Stimulated activated CD8-positive, alpha-beta memory T cell treated with anti-CD3 and anti-CD28 coated beads, Interleukin-7, amount 100 ng/mL, for 24 hours (primary cell): Measurements from ENCODE around the gene CDC37L1.
A peak's percentile ranks its signal among the peaks of the same experiment; 100 is the strongest.
"Not testable (repeated sequence)": the region's sequence is repeated elsewhere in the genome, so short reads cannot be mapped to it uniquely, and the experiment has no call there.

ENCODE experiments used
- DNase-seq: peaks from one replicate; pipeline ENCODE4 v3.0.0-alpha.2; 2020; ENCODE audit warnings: low read depth

CDC37L1 gene

GRCh38 chr9:4679268-4680172 lies at the start of gene CDC37L1:
Gene CDC37L1 (plus strand): TSS chr9:4679569. CDS start chr9:4679768, 199 bp downstream.
- peak; percentile 100 for DNase-seq

GRCh38 chr9:4630836-4631235 lies 48.5 kb upstream of the CDC37L1 start:
- DNase-seq = no peak

GRCh38 chr9:4638968-4639367 lies 40.4 kb upstream of the CDC37L1 start:
- no peak for DNase-seq

- DNase-seq = no peak
Observed at GRCh38 chr9:4639420-4639819, 39.9 kb upstream of the CDC37L1 start.

GRCh38 chr9:4640027-4640426 lies 39.3 kb upstream of the CDC37L1 start:
- DNase-seq = no peak

GRCh38 chr9:4642351-4642750 lies 37.0 kb upstream of the CDC37L1 start:
- no peak for DNase-seq

GRCh38 chr9:4654084-4654483 lies 25.3 kb upstream of the CDC37L1 start:
- no peak for DNase-seq

- DNase-seq = no peak
Observed at GRCh38 chr9:4654538-4654937, 24.8 kb upstream of the CDC37L1 start.

- DNase-seq = not testable (repeated sequence)
Observed at GRCh38 chr9:4656196-4656595, 23.2 kb upstream of the CDC37L1 start.

GRCh38 chr9:4656621-4657020 lies 22.7 kb upstream of the CDC37L1 start:
- DNase-seq = no peak

- DNase-seq = no peak
Observed at GRCh38 chr9:4657426-4658159, 21.8 kb upstream of the CDC37L1 start.

GRCh38 chr9:4660665-4661064 lies 18.7 kb upstream of the CDC37L1 start:
- DNase-seq = not testable (repeated sequence)

GRCh38 chr9:4661165-4661564 lies 18.2 kb upstream of the CDC37L1 start:
- DNase-seq = no peak

GRCh38 chr9:4661611-4662010 lies 17.8 kb upstream of the CDC37L1 start:
- DNase-seq = no peak

GRCh38 chr9:4662108-4662988 lies 17.0 kb upstream of the CDC37L1 start, which contains the start of gene PLPP6:
Gene PLPP6 (plus strand): TSS chr9:4662294. CDS start chr9:4662376, 82 bp downstream.
- peak; percentile 59 for DNase-seq

GRCh38 chr9:4662989-4663792 lies 16.2 kb upstream of the CDC37L1 start:
- no peak for DNase-seq

GRCh38 chr9:4663956-4664355 lies 15.4 kb upstream of the CDC37L1 start:
- no peak for DNase-seq

GRCh38 chr9:4665357-4665756 lies 14.0 kb upstream of the CDC37L1 start:
- no peak for DNase-seq

- peak; percentile 14 for DNase-seq
Observed at GRCh38 chr9:4666042-4666699, 13.2 kb upstream of the CDC37L1 start, which contains the start of gene SPATA6L. Gene SPATA6L (minus strand): TSS chr9:4666480. CDS start chr9:4666250, 230 bp downstream.

GRCh38 chr9:4667681-4668080 lies 11.7 kb upstream of the CDC37L1 start:
- DNase-seq = no peak
